ENCODE measurements around the gene ARHGAP27.

Gene ARHGAP27

DNA sequence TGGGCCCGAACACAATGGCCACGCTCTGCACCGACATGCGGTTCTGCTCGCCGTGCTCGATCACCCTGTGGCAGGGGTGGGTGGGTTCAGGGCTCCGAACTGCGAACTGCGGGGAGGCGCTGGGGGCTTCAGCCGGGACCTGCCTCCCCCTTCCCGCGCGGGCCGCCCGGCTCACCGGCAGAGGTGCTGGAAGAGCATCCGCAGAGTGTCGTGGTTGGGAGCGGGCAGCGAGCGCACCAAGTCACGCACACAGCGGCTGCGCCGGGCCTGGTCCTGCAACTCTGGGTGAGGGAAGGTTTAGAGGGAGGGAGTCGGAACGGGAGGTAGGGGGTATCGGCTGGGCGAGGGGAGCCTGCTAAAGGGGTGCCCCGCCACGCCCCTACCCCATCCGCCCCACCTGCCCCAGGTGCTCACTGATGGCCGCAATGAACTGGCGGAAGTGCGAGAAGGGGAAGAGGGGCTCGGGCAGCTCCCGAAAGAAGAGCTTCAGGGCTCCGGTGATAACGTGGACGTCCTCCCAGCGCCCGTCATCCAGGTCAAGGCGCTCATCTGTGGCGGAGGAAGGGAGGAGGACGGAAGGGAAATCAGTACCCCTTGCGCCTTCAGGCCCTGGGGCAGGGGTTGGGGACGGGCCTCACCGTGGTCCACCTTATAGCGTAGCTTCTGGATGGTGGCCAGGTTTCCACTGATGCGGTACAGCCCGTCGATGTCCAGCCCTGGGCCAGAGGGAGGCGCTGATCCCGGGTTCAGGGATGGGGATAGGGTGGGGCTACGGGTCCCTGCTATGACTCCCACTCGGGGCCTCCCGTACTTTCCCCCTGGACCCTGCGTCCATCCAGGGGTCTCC, 36.9 kb downstream of the ARHGAP27 start:
- Histone ChIP-seq H3K36me3 (ENCODE audit: insufficient read depth, low read length) (no peaks in the 10 kb centered on the region), H3K9ac (ENCODE audit: insufficient read length) (no peak overlapping the region), H3K9me3 (ENCODE audit: low read depth, low read length) (no peaks in the 10 kb centered on the region), H3K4me3 (no peak overlapping the region), H3K27ac (no peak overlapping the region)
- TF ChIP-seq EZH2 (IDR thresholded peaks at IDR 0.05) (no peak), POLR2AphosphoS5 (IDR thresholded peaks at IDR 0.05; ENCODE audit: borderline replicate concordance, low read depth, low read length) (no peak), FOXP2 (optimal IDR thresholded peaks at IDR 0.05; ENCODE audit: control extremely low read depth, extremely low read length, insufficient read depth) (no peak)
- DNase-seq (ENCODE audit: low read depth, low spot score): no peak

DNA sequence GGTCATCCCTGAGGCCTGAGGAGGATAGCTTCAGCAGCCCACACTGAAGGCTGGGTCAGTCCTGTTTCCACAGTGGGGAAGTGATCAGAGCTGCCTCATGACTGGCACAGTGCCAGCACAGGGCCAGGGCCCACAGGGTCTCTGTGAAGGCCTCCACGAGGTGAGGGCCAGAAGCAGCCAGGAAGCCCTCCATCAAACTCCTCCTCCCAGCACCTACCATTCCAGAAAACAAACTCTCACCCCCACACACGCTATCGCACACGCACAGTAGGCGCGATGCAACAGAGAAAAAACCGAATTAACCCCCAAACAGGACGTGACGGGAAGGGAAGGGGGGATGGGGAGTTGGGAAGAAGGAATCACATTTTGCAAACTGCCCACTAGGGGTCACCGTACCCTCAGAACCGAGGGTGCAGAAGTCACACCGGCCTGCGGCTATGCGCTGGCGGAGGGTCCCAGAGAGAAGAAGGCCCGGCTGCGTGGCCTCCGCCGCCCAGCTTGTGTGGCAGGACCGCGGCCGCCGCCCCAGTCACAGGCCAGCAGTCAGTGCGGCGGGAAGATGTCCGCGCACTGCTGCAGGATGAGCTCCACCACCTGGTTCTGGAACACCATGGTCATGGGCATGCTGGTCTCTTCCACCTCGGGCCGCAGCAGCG, 37.6 kb downstream of the ARHGAP27 start:
- TF ChIP-seq POLR2AphosphoS5 (IDR thresholded peaks at IDR 0.05; ENCODE audit: borderline replicate concordance, low read depth, low read length) (no peak), EZH2 (IDR thresholded peaks at IDR 0.05) (no peak), FOXP2 (optimal IDR thresholded peaks at IDR 0.05; ENCODE audit: control extremely low read depth, extremely low read length, insufficient read depth) (no peak)
- H3K4me3 ChIP-seq: no peak overlapping the region
- no peak overlapping the region for H3K27ac ChIP-seq
- peak; percentile 26 for DNase-seq (ENCODE audit: low read depth, low spot score)
- no peak overlapping the region for H3K9ac ChIP-seq (ENCODE audit: insufficient read length)
- H3K36me3 ChIP-seq (ENCODE audit: insufficient read depth, low read length): no peaks in the 10 kb centered on the region
- H3K9me3 ChIP-seq (ENCODE audit: low read depth, low read length): no peaks in the 10 kb centered on the region

DNA sequence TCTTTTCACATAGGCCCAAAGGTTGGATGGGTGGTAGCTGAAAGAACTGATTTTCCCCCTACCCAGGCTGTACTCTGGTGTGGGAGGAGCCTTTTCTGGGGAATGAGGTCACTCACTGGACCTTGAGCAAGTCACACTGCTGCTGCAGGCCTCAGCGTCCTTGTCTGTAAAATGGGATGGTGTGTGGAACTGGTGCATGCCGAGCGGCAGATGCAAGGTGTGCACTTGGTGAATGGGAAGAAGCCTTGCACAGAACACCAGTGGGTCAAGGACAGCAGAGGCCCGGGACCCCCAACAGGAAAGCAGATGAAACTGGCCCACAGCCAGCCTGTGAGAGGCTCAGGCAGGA, 38.1 kb downstream of the ARHGAP27 start:
- DNase-seq (ENCODE audit: low read depth, low spot score): no peak
- Histone ChIP-seq H3K9ac (ENCODE audit: insufficient read length) (no peak overlapping the region), H3K27ac (no peak overlapping the region), H3K4me3 (no peak overlapping the region), H3K36me3 (ENCODE audit: insufficient read depth, low read length) (no peaks in the 10 kb centered on the region), H3K9me3 (ENCODE audit: low read depth, low read length) (no peaks in the 10 kb centered on the region)
- no peak for TF ChIP-seq FOXP2 (optimal IDR thresholded peaks at IDR 0.05; ENCODE audit: control extremely low read depth, extremely low read length, insufficient read depth)
- no peak for TF ChIP-seq POLR2AphosphoS5 (IDR thresholded peaks at IDR 0.05; ENCODE audit: borderline replicate concordance, low read depth, low read length)
- TF ChIP-seq EZH2 (IDR thresholded peaks at IDR 0.05): no peak

GRCh38 chr17:45394091-45394490, 38.6 kb downstream of the ARHGAP27 start:
- DNase-seq (ENCODE audit: low read depth, low spot score): no peak
- Histone ChIP-seq H3K4me3 (no peak overlapping the region), H3K9me3 (ENCODE audit: low read depth, low read length) (no peaks in the 10 kb centered on the region), H3K36me3 (ENCODE audit: insufficient read depth, low read length) (no peaks in the 10 kb centered on the region), H3K9ac (ENCODE audit: insufficient read length) (no peak overlapping the region), H3K27ac (no peak overlapping the region)
- TF ChIP-seq EZH2 (IDR thresholded peaks at IDR 0.05): no peak
- no peak for TF ChIP-seq FOXP2 (optimal IDR thresholded peaks at IDR 0.05; ENCODE audit: control extremely low read depth, extremely low read length, insufficient read depth)
- no peak for TF ChIP-seq POLR2AphosphoS5 (IDR thresholded peaks at IDR 0.05; ENCODE audit: borderline replicate concordance, low read depth, low read length)

- no peak for DNase-seq (ENCODE audit: low read depth, low spot score)
- Histone ChIP-seq H3K9me3 (ENCODE audit: low read depth, low read length) (no peaks in the 10 kb centered on the region), H3K4me3 (no peak overlapping the region), H3K27ac (no peak overlapping the region), H3K36me3 (ENCODE audit: insufficient read depth, low read length) (no peaks in the 10 kb centered on the region), H3K9ac (ENCODE audit: insufficient read length) (no peak overlapping the region)
- TF ChIP-seq EZH2 (IDR thresholded peaks at IDR 0.05): no peak
- no peak for TF ChIP-seq FOXP2 (optimal IDR thresholded peaks at IDR 0.05; ENCODE audit: control extremely low read depth, extremely low read length, insufficient read depth)
- TF ChIP-seq POLR2AphosphoS5 (IDR thresholded peaks at IDR 0.05; ENCODE audit: borderline replicate concordance, low read depth, low read length): no peak
Observed at GRCh38 chr17:45393411-45393810, 39.3 kb downstream of the ARHGAP27 start.

DNA sequence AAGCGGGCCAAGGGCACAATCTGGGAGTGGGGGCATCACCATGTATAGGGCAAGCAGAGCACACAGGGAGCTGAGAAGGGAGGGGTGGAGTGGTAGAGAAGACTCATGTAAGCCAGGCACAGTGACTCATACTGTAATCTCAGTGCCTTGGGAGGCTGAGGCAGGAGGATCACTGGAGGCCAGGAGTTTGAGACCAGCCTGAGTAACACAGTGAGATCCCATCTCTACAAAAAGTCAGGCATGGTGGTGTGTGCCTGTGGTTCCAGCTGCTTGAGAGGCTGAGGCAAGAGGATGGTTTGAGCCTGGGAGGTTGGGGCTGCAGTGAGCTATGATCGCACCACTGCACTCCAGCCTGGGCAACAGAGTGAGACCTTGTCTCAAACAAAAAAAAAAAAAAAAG, 40.8 kb downstream of the ARHGAP27 start:
- no peak for TF ChIP-seq POLR2AphosphoS5 (IDR thresholded peaks at IDR 0.05; ENCODE audit: borderline replicate concordance, low read depth, low read length)
- no peak for TF ChIP-seq FOXP2 (optimal IDR thresholded peaks at IDR 0.05; ENCODE audit: control extremely low read depth, extremely low read length, insufficient read depth)
- TF ChIP-seq EZH2 (IDR thresholded peaks at IDR 0.05): no peak
- Histone ChIP-seq H3K36me3 (ENCODE audit: insufficient read depth, low read length) (no peaks in the 10 kb centered on the region), H3K27ac (no peak overlapping the region), H3K9me3 (ENCODE audit: low read depth, low read length) (no peaks in the 10 kb centered on the region), H3K4me3 (no peak overlapping the region), H3K9ac (ENCODE audit: insufficient read length) (no peak overlapping the region)
- DNase-seq (ENCODE audit: low read depth, low spot score): no peak

GRCh38 chr17:45391291-45391690, 41.4 kb downstream of the ARHGAP27 start:
- no peaks in the 10 kb centered on the region for H3K9me3 ChIP-seq (ENCODE audit: low read depth, low read length)
- no peak overlapping the region for H3K27ac ChIP-seq
- TF ChIP-seq FOXP2 (optimal IDR thresholded peaks at IDR 0.05; ENCODE audit: control extremely low read depth, extremely low read length, insufficient read depth): no peak
- TF ChIP-seq EZH2 (IDR thresholded peaks at IDR 0.05): no peak
- no peak for TF ChIP-seq POLR2AphosphoS5 (IDR thresholded peaks at IDR 0.05; ENCODE audit: borderline replicate concordance, low read depth, low read length)
- no peak overlapping the region for H3K9ac ChIP-seq (ENCODE audit: insufficient read length)
- DNase-seq (ENCODE audit: low read depth, low spot score): no peak
- no peak overlapping the region for H3K4me3 ChIP-seq
- H3K36me3 ChIP-seq (ENCODE audit: insufficient read depth, low read length): no peaks in the 10 kb centered on the region

DNA sequence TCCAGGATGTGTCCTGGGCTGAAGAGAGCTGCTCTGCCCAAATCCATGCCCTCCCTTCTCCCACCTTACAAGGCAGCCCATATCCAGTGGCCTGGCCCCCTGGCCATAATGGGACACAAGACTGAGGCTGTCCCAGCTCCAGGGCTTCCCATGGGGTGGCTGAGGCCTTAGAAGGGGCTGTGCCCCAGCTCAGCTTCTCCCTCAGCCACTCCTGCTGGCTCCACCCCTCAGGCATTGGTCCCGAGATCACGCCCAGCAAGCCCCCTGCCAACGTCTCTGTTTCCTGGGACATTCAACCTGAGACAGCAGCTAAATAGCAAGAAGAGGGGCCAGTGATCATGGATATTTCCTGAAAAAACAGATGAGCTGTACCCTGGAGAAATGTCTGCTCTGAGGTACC, 43.3 kb downstream of the ARHGAP27 start:
- no peak for DNase-seq (ENCODE audit: low read depth, low spot score)
- TF ChIP-seq FOXP2 (optimal IDR thresholded peaks at IDR 0.05; ENCODE audit: control extremely low read depth, extremely low read length, insufficient read depth): no peak
- no peak for TF ChIP-seq POLR2AphosphoS5 (IDR thresholded peaks at IDR 0.05; ENCODE audit: borderline replicate concordance, low read depth, low read length)
- no peak for TF ChIP-seq EZH2 (IDR thresholded peaks at IDR 0.05)
- no peak overlapping the region for H3K27ac ChIP-seq
- H3K4me3 ChIP-seq: no peak overlapping the region
- no peaks in the 10 kb centered on the region for H3K9me3 ChIP-seq (ENCODE audit: low read depth, low read length)
- no peak overlapping the region for H3K9ac ChIP-seq (ENCODE audit: insufficient read length)
- no peaks in the 10 kb centered on the region for H3K36me3 ChIP-seq (ENCODE audit: insufficient read depth, low read length)

Measured in SK-N-MC (cell line).